LNCaP clone FGC (cell line): ENCODE results near the gene ATG13.

ENCODE experiments used
- DNase-seq: peaks from one replicate; pipeline ENCODE4 v3.0.0-alpha.2; 2011; ENCODE audit warnings: low read depth
- H3K4me3 ChIP-seq: 2 replicates; pipeline ENCODE4 v1.5.1; 2011; ENCODE audit warnings: mild to moderate bottlenecking, low read depth, low read length, control low read depth
- CTCF ChIP-seq: IDR thresholded peaks from 2 replicates; pipeline ENCODE4 v1.5.1; 2012; ENCODE audit warnings: mild to moderate bottlenecking; ENCODE audit not compliant: control insufficient read depth, insufficient read depth; ENCODE audit errors: extremely low read depth

The ATG13 gene

GRCh38 chr11:46659908-46660307 is 42.6 kb downstream of the ATG13 start:
- no peak for DNase-seq
- TF ChIP-seq CTCF = no peak
- H3K4me3 ChIP-seq = no peak overlapping the region

GRCh38 chr11:46661836-46662235 is 44.5 kb downstream of the ATG13 start:
- no peak overlapping the region for H3K4me3 ChIP-seq
- DNase-seq = no peak
- TF ChIP-seq CTCF = no peak

- no peak for DNase-seq
- TF ChIP-seq CTCF = no peak
Observed at GRCh38 chr11:46662366-46662765, 45.0 kb downstream of the ATG13 start.

GRCh38 chr11:46663277-46663940 is 46.1 kb downstream of the ATG13 start:
- TF ChIP-seq CTCF = no peak
- no peak overlapping the region for H3K4me3 ChIP-seq
- DNase-seq = no peak

More at GRCh38 chr11:46662366-46662765, 45.0 kb downstream of the ATG13 start:
- H3K4me3 ChIP-seq = no peak overlapping the region

- no peak overlapping the region for H3K4me3 ChIP-seq
- no peak for TF ChIP-seq CTCF
- no peak for DNase-seq
Observed at GRCh38 chr11:46664612-46665011, 47.3 kb downstream of the ATG13 start.

GRCh38 chr11:46665356-46665755 is 48.0 kb downstream of the ATG13 start:
- TF ChIP-seq CTCF = no peak
- H3K4me3 ChIP-seq = no peak overlapping the region
- no peak for DNase-seq

- H3K4me3 ChIP-seq = no peak overlapping the region
- TF ChIP-seq CTCF = no peak
- no peak for DNase-seq
Observed at GRCh38 chr11:46666516-46666915, 49.2 kb downstream of the ATG13 start.
